HFFc6 (cell line): Measurements from ENCODE around the gene CREB5. TPM values are rescaled to one million over a fixed set of nuclear protein-coding genes. Genes with fewer than 3 reads are reported as not detected.
A peak's percentile ranks its signal among the peaks of the same experiment; 100 is the strongest.
"Not testable (repeated sequence)": the region's sequence is repeated elsewhere in the genome, so short reads cannot be mapped to it uniquely, and the experiment has no call there.

ENCODE experiments used
- DNase-seq: peaks from one replicate; pipeline ENCODE4 v3.0.0-alpha.2; 2018
- H3K27ac Mint-ChIP-seq: 2 replicates; pipeline ENCODE4 v1.8.0; 2020; ENCODE audit warnings: mild to moderate bottlenecking, mixed read lengths
- H3K27me3 Mint-ChIP-seq: 2 replicates; pipeline ENCODE4 v1.8.0; 2021; ENCODE audit warnings: mild to moderate bottlenecking, moderate library complexity, mixed read lengths; ENCODE audit not compliant: insufficient read depth
- H3K36me3 Mint-ChIP-seq: 2 replicates; pipeline ENCODE4 v1.8.0; 2021; ENCODE audit warnings: low read depth, mixed read lengths
- H3K4me1 Mint-ChIP-seq: 2 replicates; pipeline ENCODE4 v1.8.0; 2020; ENCODE audit warnings: low read depth, mixed read lengths
- H3K4me3 Mint-ChIP-seq: 2 replicates; pipeline ENCODE4 v1.8.0; 2020; ENCODE audit warnings: mild to moderate bottlenecking, moderate library complexity, mixed read lengths
- H3K9me3 Mint-ChIP-seq: 2 replicates; pipeline ENCODE4 v1.8.0; 2020; ENCODE audit warnings: mild to moderate bottlenecking, mixed read lengths
- total RNA-seq, 6 experiments: library from RNA; stranded (reverse); fragmentation: NEBNext Ultra II Directional; extraction: Animal tissue kit (Norgen Biotek cat#: 25700); gene quantifications; 2 replicates in 1 of 6; 3 replicates in 5 of 6; pipeline ENCODE4 v1.2.3, GENCODE V29; 2021
- TF ChIP-seq, protein P1 (sequence below): fragments of 200-600 bp; sonication (generic); IDR thresholded peaks from 2 replicates; pipeline ENCODE4 v1.5.0; 2021; ENCODE audit warnings: antibody characterized with exemption, mild to moderate bottlenecking

Gene CREB5
- total RNA-seq, 6 experiments from 2014 or later: 0.60 to 0.90 (median 0.79) TPM

- no peak overlapping the region for H3K27ac Mint-ChIP-seq
- no peaks in the 10 kb centered on the region; the same call in 1 of the 2 replicates for H3K9me3 Mint-ChIP-seq
- H3K4me1 Mint-ChIP-seq: no peaks in the 10 kb centered on the region
- H3K36me3 Mint-ChIP-seq: no peaks in the 10 kb centered on the region
- TF ChIP-seq, protein P1, sequence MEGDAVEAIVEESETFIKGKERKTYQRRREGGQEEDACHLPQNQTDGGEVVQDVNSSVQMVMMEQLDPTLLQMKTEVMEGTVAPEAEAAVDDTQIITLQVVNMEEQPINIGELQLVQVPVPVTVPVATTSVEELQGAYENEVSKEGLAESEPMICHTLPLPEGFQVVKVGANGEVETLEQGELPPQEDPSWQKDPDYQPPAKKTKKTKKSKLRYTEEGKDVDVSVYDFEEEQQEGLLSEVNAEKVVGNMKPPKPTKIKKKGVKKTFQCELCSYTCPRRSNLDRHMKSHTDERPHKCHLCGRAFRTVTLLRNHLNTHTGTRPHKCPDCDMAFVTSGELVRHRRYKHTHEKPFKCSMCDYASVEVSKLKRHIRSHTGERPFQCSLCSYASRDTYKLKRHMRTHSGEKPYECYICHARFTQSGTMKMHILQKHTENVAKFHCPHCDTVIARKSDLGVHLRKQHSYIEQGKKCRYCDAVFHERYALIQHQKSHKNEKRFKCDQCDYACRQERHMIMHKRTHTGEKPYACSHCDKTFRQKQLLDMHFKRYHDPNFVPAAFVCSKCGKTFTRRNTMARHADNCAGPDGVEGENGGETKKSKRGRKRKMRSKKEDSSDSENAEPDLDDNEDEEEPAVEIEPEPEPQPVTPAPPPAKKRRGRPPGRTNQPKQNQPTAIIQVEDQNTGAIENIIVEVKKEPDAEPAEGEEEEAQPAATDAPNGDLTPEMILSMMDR: no peak
- H3K4me3 Mint-ChIP-seq: no peak overlapping the region
- no peak for DNase-seq
- no peaks in the 10 kb centered on the region; the same call in 1 of the 2 replicates for H3K27me3 Mint-ChIP-seq
Measured at GRCh38 chr7:28608731-28609130, 196.4 kb downstream of the CREB5 start.

DNA sequence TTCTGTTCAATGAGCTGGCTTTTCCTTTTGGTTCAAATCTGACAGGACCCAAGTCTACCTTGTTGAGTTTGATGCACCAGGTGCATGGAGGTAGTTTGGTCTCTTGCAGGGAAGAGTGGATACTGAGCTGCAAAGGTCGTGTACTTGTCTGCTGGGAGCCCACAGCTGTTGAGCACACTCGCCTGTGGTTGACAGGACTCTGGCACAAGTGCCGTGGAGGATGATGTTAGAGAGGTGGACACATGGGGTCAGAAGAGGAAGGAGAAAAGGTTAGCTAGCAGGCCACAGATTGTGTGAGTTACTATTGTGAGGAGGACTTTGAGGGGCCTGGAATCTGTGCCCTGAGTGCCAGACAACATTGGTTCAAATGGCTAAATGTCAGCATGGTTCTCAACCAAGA, 197.3 kb downstream of the CREB5 start:
- no peaks in the 10 kb centered on the region for H3K4me1 Mint-ChIP-seq
- no peak overlapping the region for H3K4me3 Mint-ChIP-seq
- TF ChIP-seq, protein P1: no peak
- H3K9me3 Mint-ChIP-seq: no peaks in the 10 kb centered on the region; the same call in 1 of the 2 replicates
- H3K27ac Mint-ChIP-seq: no peak overlapping the region
- H3K36me3 Mint-ChIP-seq: no peaks in the 10 kb centered on the region
- H3K27me3 Mint-ChIP-seq: no peaks in the 10 kb centered on the region; the same call in 1 of the 2 replicates
- DNase-seq: no peak

DNA sequence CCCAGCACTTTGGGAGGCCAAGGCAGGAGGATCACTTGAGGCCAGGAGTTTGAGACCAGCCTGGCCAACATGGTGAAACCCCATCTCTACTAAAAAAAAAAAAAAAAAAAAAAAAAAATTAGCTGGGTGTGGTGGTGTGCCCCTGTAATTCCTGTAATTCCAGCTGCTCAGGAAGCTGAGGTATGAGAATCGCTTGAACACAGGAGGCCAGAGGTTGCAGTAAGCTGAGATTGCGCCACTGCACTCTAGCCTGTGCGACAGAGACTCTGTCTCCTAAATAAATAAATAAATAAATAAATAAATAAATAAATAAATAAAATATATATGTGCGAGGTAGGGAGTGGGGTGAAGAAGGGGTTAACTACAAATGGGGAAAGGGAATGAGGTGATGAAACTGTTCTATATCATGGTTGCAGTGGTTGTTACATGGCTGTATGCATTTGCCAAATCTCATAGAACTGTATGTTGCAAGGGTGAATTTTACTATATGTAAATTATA, 199.1 kb downstream of the CREB5 start:
- not testable (repeated sequence) for H3K4me1 Mint-ChIP-seq, DNase-seq, H3K4me3 Mint-ChIP-seq, H3K27ac Mint-ChIP-seq, H3K27me3 Mint-ChIP-seq, H3K9me3 Mint-ChIP-seq, H3K36me3 Mint-ChIP-seq

DNA sequence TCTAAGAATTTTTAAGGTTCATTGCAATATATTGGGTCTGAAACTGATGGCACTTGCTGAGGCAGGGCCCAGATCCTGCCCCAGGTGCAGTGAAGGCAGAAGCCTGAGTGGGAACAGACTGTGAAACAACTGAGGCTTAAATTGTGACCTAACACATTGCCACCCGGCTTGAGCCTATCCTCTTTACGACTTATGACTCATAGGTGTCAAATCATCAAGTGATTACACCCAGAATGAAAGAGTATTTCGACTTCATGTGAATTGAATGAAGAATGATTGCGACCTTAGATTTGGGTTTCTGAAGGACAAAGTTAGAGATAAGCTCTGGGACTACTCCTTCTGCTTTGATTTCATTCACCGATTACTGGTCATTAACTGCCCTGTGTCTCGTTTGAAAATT, 200.9 kb downstream of the CREB5 start:
- peaks cover 4% of the 10 kb centered on the region; the same call in 1 of the 2 replicates for H3K27me3 Mint-ChIP-seq
- no peak overlapping the region for H3K4me3 Mint-ChIP-seq
- TF ChIP-seq, protein P1: no peak
- no peaks in the 10 kb centered on the region for H3K4me1 Mint-ChIP-seq
- H3K9me3 Mint-ChIP-seq: no peaks in the 10 kb centered on the region; the same call in 1 of the 2 replicates
- no peak for DNase-seq
- no peak overlapping the region for H3K27ac Mint-ChIP-seq
- no peaks in the 10 kb centered on the region for H3K36me3 Mint-ChIP-seq

- H3K27me3 Mint-ChIP-seq: peaks cover 4% of the 10 kb centered on the region; the same call in 1 of the 2 replicates
- no peaks in the 10 kb centered on the region for H3K36me3 Mint-ChIP-seq
- no peaks in the 10 kb centered on the region for H3K4me1 Mint-ChIP-seq
- H3K4me3 Mint-ChIP-seq: no peak overlapping the region
- no peak for DNase-seq
- H3K9me3 Mint-ChIP-seq: no peaks in the 10 kb centered on the region; the same call in 1 of the 2 replicates
- TF ChIP-seq, protein P1: peak; percentile 9; the same call in 1 of the 2 replicates
- no peak overlapping the region for H3K27ac Mint-ChIP-seq
Measured at GRCh38 chr7:28615091-28615490, 202.8 kb downstream of the CREB5 start.

DNA sequence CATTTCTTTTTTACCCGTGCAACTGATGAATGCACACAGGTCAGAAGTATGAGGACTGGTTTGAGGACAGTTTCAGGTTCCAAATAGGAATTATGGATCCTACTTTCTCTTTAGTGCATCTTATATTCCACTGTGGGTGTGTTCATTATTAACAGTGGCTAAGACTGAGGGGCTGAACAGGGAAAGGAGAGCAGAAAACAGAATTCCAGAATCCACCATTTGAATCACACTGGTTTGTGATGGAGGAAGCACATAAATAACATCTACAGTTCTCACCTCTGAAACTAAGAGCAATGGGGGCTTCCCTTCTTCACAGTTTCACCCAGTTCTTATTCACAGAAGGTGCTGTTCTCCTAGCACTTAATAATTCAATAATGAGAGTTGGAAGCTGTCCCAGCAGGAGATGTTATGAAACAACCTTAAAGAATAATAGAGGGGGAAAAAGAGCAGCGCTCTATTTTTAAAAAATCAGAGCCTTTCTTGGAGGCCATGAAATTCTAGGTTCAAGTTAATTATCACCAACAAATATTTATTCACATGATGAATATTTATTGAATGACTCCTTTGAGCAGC, 205.1 kb downstream of the CREB5 start:
- no peak overlapping the region for H3K27ac Mint-ChIP-seq
- H3K27me3 Mint-ChIP-seq: peaks cover 4% of the 10 kb centered on the region; the same call in 1 of the 2 replicates
- H3K36me3 Mint-ChIP-seq: no peaks in the 10 kb centered on the region
- H3K4me3 Mint-ChIP-seq: no peak overlapping the region
- no peaks in the 10 kb centered on the region; the same call in 1 of the 2 replicates for H3K9me3 Mint-ChIP-seq
- H3K4me1 Mint-ChIP-seq: no peaks in the 10 kb centered on the region
- TF ChIP-seq, protein P1: no peak
- no peak for DNase-seq
